SU-DHL-6 (cell line): ENCODE measurements around the gene FGF16.

Experiments
- CTCF ChIP-seq: fragments of 200-600 bp; sonication (generic); IDR thresholded peaks from one replicate; pipeline ENCODE4 v1.5.1; 2017; ENCODE audit warnings: antibody characterized with exemption, mild to moderate bottlenecking, low read length, moderate library complexity; ENCODE audit not compliant: insufficient read depth, poor library complexity, severe bottlenecking
- EZH2phosphoT487 ChIP-seq: fragments of 200-600 bp; sonication (generic), shearing (Covaris generic); conservative IDR thresholded peaks from 2 replicates; pipeline ENCODE4 v1.6.1; 2018; ENCODE audit warnings: mild to moderate bottlenecking, antibody characterized with exemption, low read length, moderate library complexity, mixed read lengths

DNA sequence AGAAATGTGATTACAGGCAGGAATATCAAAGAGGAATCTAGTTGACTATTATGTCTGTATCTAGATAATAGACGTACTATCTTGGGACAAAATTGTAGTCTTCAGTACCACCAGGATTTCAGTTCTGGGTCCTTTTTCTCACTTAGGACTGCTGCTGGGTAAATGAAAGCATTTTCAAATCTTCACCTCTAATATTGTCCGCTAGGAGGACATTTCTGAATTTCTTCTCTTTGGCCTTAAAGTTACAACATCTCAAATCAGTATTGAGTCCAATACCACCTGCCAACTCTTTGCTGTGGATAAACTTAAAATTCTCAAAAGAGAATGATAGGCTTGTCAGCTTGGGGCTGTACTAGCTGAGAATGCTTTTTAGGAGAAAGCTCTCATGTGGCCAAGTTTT, 6.0 kb downstream of the FGF16 start:
- no peak for TF ChIP-seq CTCF
- no peak for TF ChIP-seq EZH2phosphoT487
